ENCODE measurements around the gene MCF2L.
"Not testable (repeated sequence)": the region's sequence is repeated elsewhere in the genome, so short reads cannot be mapped to it uniquely, and the experiment has no call there.

MCF2L gene

DNA sequence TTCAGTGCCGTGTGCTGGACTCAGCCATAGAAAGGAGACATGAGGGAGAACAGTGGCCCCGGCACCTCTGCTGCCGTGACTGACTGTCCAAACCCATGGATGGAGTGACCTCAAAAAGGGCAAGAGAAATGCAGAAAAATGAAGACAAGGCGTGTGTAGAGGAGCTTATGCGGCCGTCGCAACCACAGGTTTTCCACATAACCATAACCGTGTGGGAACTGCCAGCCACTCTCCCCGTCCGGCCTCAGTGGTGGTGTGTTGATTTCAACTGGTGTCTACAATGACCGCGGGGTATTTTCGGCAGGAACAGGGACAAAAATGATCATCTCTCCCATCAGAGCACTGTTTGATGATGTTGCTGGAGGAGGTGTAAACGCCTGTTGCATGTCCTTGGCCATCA, 93.7 kb downstream of the MCF2L start:
- DNase-seq (ENCODE audit: extremely low read depth in 1 of 2, low read depth in 1 of 2) = no peak

DNA sequence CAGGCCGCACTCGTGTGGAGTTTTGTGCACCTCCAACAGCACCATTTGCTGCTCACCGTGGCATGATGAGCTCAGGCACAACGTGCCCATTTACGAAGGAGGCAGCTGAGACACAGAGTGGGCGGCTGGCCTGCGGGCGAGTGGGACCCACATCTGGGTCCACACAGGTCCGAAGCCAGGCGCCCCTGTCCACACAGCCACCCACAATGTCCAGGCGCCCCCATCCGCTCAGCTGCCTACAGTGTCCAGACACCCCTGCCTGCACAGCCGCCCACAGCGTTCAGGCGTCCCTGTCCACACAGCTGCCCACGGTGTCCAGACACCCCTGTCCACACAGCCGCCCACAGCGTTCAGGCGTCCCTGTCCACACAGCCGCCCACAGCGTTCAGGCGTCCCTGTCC, 94.1 kb downstream of the MCF2L start:
- DNase-seq (ENCODE audit: extremely low read depth in 1 of 2, low read depth in 1 of 2) = no peak

DNA sequence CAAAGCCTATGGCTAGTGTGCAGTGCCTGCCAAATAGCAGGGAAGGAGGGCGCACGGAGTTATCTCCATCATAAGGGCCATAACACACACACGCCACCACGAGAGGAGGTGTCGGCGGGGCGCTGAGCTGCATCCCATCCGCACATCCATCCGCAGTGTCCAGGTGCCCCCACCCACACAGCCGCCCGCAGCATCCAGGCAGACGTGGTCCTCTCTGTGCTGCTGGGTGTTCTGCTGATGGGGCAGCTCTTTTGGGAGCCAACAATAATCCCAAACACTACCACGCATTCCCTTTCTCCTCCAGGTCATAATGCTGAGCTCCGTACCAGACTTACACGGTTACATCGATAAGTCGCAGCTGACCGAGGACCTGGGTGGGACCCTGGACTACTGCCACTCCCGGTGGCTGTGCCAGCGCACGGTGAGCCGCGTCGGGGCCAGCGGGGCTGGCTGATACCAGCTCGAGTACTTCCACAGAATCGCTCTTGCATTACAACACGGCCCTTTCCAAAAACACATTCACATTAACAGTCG, 95.1 kb downstream of the MCF2L start:
- no peak for DNase-seq (ENCODE audit: extremely low read depth in 1 of 2, low read depth in 1 of 2)

DNA sequence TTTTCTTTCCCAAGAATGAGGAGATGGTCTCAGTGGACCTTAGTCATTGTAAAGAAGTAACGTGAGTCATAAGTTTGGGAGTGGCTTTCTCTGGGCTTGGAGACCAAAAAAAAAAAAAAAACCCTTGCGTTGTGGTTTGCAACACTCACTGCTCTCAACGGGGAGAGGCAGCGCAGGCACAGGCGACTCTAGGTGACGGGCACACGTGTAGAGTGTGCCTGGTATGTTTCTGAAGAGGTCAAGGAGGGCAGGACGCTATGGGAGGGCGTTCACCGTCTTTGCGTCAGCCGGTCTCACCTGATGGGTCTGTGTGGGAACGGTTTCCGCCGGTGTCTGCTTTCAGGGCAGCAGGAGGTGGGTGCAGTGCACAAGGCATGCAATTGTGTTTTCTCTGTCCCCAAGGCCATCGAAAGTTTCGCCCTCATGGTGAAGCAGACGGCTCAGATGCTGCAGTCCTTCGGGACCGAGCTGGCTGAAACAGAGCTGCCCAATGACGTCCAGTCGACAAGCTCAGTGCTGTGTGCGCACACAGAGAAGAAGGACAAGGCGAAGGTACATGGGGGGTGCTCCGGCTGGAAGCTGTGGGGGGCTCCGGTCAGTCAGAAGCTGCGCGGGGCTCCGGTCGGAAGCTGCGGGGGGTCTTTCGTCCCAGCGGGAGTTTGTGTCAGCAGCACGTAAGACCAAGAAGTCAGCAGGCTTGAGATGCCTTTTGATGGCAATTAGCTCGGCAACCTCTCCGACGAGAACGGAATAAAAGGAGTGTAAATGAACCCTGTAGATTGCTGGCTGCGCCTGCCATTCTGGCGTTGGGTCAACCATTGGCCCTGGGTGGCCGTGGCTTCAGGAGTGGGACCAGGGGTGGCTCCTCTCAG, 95.8 kb downstream of the MCF2L start:
- DNase-seq (ENCODE audit: extremely low read depth in 1 of 2, low read depth in 1 of 2) = no peak

DNA sequence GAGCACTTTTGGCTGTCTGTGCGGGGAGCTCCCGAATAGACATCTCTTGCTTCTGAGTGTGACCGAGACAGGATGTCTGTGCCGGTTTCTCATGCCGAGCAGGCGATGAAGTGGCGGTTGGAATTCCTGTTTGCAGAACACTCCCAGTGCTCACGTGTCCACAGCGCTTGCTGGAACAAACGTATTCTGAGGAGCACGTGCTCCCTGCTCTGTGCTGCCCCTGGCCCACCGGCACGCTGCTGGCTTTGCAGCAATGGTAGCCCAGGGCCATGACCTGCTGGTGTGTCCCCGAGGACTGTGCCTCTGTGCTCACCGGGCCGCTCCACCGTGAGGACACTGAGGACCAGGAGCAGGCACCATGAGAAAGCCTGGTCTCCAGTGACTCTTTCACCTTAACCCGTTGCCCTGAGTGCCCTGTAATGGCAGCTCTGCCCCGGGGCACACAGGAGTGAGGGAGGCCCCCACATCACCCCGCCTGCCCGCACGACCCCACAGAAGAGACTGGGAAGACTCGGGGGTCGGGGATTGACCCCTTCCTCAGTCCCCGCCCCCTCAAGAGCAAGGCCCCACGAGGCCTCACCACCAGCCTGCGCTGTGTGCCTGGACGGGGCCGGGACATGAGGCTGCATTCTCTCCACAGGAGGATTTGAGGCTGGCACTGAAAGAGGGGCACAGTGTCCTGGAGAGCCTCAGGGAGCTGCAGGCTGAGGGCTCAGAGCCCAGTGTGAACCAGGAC, 96.6 kb downstream of the MCF2L start:
- no peak for DNase-seq (ENCODE audit: extremely low read depth in 1 of 2, low read depth in 1 of 2)

- no peak for DNase-seq (ENCODE audit: extremely low read depth in 1 of 2, low read depth in 1 of 2)
Observed at GRCh38 chr13:113066142-113066455, 97.1 kb downstream of the MCF2L start.

GRCh38 chr13:113066746-113067145, 97.7 kb downstream of the MCF2L start:
- DNase-seq (ENCODE audit: extremely low read depth in 1 of 2, low read depth in 1 of 2) = no peak

DNA sequence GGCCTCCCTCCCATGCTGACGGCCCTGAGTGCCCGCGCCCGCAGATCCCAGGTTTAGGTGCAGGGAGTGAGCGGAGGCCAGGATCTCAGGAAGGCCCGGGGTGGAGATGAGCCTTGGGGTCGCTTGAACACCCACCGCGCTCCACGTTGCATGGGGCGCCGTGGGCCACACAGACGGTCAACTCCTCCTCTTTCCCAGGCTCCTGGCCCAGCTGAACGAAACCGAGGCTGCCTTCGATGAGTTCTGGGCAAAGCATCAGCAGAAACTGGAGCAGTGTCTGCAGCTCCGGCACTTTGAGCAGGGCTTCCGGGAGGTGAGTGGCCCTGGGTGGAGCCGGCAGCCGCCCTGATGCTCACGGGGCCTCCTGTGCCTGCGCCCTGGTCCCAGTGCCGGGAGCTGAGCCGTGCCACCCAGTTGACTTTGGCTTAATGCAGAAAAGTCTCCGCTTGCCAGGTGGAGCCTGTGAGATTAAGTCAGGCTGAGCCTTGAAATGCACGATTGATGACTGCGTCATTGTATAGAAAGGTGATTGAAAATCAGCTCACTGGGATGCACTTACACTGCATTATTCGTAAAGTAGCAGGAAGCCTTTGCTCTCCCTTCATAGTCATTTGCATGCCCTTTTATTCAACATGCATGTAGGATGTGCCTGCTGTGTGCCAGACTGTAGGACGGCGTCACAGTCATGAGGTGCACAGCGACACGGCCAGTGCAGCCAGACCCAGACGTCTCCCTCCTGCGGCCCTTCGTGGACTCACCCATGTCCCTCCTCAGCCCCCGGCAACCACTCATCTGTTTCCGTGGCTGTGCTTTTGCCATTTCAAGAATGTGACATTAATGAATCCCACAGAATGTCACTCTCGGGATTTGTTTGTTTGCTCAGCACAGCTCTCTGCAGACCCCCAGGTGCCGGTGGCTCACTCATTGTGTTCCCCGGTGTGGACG, 101.1 kb downstream of the MCF2L start:
- no peak for DNase-seq (ENCODE audit: extremely low read depth in 1 of 2, low read depth in 1 of 2)

DNA sequence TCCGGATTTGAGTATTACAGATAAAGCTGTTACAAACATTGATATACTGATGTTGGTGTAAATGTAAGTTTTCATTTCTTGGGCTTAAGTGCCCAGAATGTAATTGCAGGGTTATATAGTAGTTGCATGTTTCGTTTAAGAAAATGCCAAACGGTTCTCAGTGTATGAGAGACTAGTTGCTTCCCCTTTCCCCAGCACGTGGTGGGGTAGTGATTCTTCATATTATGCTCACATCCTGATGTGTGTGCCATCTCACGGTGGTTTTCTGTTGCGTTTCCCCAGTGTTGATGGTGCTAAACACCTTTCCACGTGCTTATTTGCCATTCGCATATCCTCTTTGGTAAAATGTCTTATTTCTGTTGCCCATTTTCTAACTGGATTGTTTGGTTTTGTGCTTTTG, 101.8 kb downstream of the MCF2L start:
- no peak for DNase-seq (ENCODE audit: extremely low read depth in 1 of 2, low read depth in 1 of 2)

- DNase-seq (ENCODE audit: extremely low read depth in 1 of 2, low read depth in 1 of 2) = no peak
Observed at GRCh38 chr13:113072376-113072775, 103.4 kb downstream of the MCF2L start.

DNA sequence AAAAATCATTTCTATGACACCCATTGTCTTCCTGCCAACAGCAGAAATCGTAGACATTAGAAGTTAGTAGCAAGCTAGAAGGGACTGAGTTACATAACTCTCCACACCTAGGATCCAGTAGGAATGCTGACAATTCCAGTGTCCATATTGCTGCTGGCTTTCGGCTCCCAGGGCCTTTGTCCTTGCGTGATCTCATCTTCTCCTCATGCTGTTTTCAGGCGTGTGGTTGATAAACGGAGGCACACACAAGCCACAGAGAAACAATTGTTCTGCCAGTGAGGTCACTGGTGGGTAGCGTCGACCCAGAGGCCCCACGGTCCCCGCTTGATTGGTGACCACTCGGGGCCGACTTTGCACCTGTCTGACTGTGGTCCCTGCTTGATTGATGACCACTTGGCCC, 104.9 kb downstream of the MCF2L start:
- no peak for DNase-seq (ENCODE audit: extremely low read depth in 1 of 2, low read depth in 1 of 2)

DNA sequence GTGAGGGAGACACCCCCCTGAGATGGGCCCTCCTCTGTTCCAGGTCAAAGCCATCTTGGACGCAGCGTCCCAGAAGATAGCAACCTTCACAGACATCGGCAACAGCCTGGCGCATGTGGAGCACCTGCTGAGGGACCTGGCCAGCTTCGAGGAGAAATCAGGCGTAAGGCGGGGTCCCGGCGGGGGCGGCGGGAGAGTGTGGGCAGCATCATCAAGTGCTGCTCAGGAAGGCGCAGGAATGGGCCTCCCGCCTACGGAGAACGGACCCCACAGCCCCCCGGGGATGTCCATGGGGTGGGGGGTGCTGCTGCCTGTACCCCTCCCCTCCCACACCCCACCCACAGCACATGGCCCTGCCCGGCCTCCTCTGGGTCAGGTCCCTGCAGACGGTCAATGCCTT, 105.4 kb downstream of the MCF2L start:
- DNase-seq (ENCODE audit: extremely low read depth in 1 of 2, low read depth in 1 of 2) = no peak

GRCh38 chr13:113074876-113075275, 105.9 kb downstream of the MCF2L start:
- DNase-seq (ENCODE audit: extremely low read depth in 1 of 2, low read depth in 1 of 2) = no peak

- DNase-seq (ENCODE audit: extremely low read depth in 1 of 2, low read depth in 1 of 2) = no peak
Observed at GRCh38 chr13:113075711-113076110, 106.7 kb downstream of the MCF2L start.

- DNase-seq (ENCODE audit: extremely low read depth in 1 of 2, low read depth in 1 of 2) = no peak
Observed at GRCh38 chr13:113076681-113077401, 107.8 kb downstream of the MCF2L start.

GRCh38 chr13:113077566-113077952, 108.5 kb downstream of the MCF2L start:
- no peak for DNase-seq (ENCODE audit: extremely low read depth in 1 of 2, low read depth in 1 of 2)

- no peak for DNase-seq (ENCODE audit: extremely low read depth in 1 of 2, low read depth in 1 of 2)
Observed at GRCh38 chr13:113077953-113078901, 109.2 kb downstream of the MCF2L start.

GRCh38 chr13:113078902-113079780, 110.1 kb downstream of the MCF2L start:
- no peak for DNase-seq (ENCODE audit: extremely low read depth in 1 of 2, low read depth in 1 of 2)

- DNase-seq (ENCODE audit: extremely low read depth in 1 of 2, low read depth in 1 of 2) = not testable (repeated sequence)
Observed at GRCh38 chr13:113079781-113080080, 110.7 kb downstream of the MCF2L start.
